Measurements from ENCODE around the gene RALGAPA2.

DNA sequence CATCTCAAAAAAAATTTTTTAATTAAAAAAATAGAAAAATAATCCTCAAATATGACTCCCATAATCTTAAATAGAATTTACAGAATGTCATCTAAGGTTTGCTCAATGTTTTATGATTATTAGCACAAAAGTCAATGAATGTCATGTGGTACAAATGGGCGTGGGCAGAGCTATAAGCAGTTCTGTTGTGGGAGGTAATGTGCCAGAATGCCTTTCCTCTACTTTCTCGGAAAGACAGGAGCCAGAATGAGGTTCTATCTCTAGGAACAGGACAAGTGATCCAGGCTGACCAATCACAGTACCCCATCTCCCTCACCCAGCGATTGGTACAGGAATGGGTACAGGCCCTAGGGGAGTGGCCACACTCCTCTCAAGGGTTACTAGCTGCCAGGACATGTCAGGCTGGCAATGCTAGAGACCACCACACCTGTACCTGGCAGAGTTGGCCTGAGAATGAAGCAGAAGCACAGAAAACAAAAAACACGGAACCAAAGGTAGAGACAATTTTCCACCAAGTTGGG, 15.1 kb downstream of the RALGAPA2 start:
- TF ChIP-seq, protein P1, sequence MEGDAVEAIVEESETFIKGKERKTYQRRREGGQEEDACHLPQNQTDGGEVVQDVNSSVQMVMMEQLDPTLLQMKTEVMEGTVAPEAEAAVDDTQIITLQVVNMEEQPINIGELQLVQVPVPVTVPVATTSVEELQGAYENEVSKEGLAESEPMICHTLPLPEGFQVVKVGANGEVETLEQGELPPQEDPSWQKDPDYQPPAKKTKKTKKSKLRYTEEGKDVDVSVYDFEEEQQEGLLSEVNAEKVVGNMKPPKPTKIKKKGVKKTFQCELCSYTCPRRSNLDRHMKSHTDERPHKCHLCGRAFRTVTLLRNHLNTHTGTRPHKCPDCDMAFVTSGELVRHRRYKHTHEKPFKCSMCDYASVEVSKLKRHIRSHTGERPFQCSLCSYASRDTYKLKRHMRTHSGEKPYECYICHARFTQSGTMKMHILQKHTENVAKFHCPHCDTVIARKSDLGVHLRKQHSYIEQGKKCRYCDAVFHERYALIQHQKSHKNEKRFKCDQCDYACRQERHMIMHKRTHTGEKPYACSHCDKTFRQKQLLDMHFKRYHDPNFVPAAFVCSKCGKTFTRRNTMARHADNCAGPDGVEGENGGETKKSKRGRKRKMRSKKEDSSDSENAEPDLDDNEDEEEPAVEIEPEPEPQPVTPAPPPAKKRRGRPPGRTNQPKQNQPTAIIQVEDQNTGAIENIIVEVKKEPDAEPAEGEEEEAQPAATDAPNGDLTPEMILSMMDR (IDR thresholded peaks at IDR 0.05; ENCODE audit: poor library complexity, severe bottlenecking): no peak
- TF ChIP-seq POLR2AphosphoS5 (IDR thresholded peaks at IDR 0.05) (no peak), MXI1 (conservative IDR thresholded peaks at IDR 0.05; ENCODE audit: poor library complexity, severe bottlenecking) (no peak), EP300 (conservative IDR thresholded peaks at IDR 0.05; ENCODE audit: poor library complexity, severe bottlenecking) (no peak), EZH2 (IDR thresholded peaks at IDR 0.05; ENCODE audit: borderline replicate concordance, insufficient read depth, low read length, poor library complexity, severe bottlenecking) (no peak), RAD21 (conservative IDR thresholded peaks at IDR 0.05) (no peak)
- TF ChIP-seq, protein P2, sequence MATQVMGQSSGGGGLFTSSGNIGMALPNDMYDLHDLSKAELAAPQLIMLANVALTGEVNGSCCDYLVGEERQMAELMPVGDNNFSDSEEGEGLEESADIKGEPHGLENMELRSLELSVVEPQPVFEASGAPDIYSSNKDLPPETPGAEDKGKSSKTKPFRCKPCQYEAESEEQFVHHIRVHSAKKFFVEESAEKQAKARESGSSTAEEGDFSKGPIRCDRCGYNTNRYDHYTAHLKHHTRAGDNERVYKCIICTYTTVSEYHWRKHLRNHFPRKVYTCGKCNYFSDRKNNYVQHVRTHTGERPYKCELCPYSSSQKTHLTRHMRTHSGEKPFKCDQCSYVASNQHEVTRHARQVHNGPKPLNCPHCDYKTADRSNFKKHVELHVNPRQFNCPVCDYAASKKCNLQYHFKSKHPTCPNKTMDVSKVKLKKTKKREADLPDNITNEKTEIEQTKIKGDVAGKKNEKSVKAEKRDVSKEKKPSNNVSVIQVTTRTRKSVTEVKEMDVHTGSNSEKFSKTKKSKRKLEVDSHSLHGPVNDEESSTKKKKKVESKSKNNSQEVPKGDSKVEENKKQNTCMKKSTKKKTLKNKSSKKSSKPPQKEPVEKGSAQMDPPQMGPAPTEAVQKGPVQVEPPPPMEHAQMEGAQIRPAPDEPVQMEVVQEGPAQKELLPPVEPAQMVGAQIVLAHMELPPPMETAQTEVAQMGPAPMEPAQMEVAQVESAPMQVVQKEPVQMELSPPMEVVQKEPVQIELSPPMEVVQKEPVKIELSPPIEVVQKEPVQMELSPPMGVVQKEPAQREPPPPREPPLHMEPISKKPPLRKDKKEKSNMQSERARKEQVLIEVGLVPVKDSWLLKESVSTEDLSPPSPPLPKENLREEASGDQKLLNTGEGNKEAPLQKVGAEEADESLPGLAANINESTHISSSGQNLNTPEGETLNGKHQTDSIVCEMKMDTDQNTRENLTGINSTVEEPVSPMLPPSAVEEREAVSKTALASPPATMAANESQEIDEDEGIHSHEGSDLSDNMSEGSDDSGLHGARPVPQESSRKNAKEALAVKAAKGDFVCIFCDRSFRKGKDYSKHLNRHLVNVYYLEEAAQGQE (IDR thresholded peaks at IDR 0.05; ENCODE audit: borderline replicate concordance): no peak

All from neural cell (in vitro differentiated cells).